Caco-2 (cell line): ENCODE results near the gene SHB. TPM values are rescaled to one million over a fixed set of nuclear protein-coding genes. Genes with fewer than 3 reads are reported as not detected.

ENCODE experiments used
- BruUV-seq: library from RNA; stranded (reverse); fragments of 400-500 nt; replicated peaks from 2 replicates; lab custom pipeline; 2021; lab: Mats Ljungman, UMichigan
- CTCF ChIA-PET: fragments of 300-600 bp; sonication (Branson Sonifier 250); formaldehyde crosslinking; loops from one replicate; lab custom pipeline; 2022; ENCODE audit warnings: antibody characterized with exemption; lab: Charles Lee
- POLR2A ChIA-PET: fragments of 300-600 bp; sonication (Branson Sonifier 250); formaldehyde crosslinking; loops from one replicate; lab custom pipeline; 2022; ENCODE audit warnings: antibody characterized with exemption; lab: Charles Lee
- DNase-seq, 2 experiments: peaks; one replicate each; pipeline versions ENCODE4 v3.0.0 to v3.0.0-alpha.2; 2020 to 2022
- H3K27me3 ChIP-seq: replicated peaks from 2 replicates; pipeline ENCODE4 v1.6.0; 2011; ENCODE audit warnings: low read length; ENCODE audit not compliant: control insufficient read depth, insufficient read depth
- H3K36me3 ChIP-seq: 2 replicates; pipeline ENCODE4 v1.5.1; 2011; ENCODE audit warnings: low read length; ENCODE audit not compliant: control insufficient read depth, insufficient read depth
- H3K4me1 ChIP-seq: fragments of 250-450 bp; sonication (Bioruptor Pico); 2 replicates; pipeline ENCODE4 v1.5.1; 2020; ENCODE audit warnings: mild to moderate bottlenecking
- H3K4me3 ChIP-seq: 2 replicates; pipeline ENCODE4 v1.5.1; 2011; ENCODE audit warnings: low read depth, mild to moderate bottlenecking, control low read depth, low read length
- H3K9me3 ChIP-seq: fragments of 250-450 bp; sonication (Bioruptor Pico); 2 replicates; pipeline ENCODE4 v1.5.1; 2020; ENCODE audit warnings: mild to moderate bottlenecking, moderate library complexity
- H3K27ac Mint-ChIP-seq: one replicate; pipeline ENCODE4 v1.8.0; 2022; ENCODE audit warnings: mixed read lengths; ENCODE audit not compliant: unreplicated experiment
- H3K27me3 Mint-ChIP-seq: one replicate; pipeline ENCODE4 v1.8.0; 2022; ENCODE audit warnings: mixed read lengths; ENCODE audit not compliant: insufficient read depth, unreplicated experiment
- H3K36me3 Mint-ChIP-seq: one replicate; pipeline ENCODE4 v1.8.0; 2022; ENCODE audit warnings: mild to moderate bottlenecking, mixed read lengths; ENCODE audit not compliant: insufficient read depth, unreplicated experiment
- H3K4me1 Mint-ChIP-seq: one replicate; pipeline ENCODE4 v1.8.0; 2022; ENCODE audit warnings: low read depth, mixed read lengths; ENCODE audit not compliant: unreplicated experiment
- H3K4me3 Mint-ChIP-seq: one replicate; pipeline ENCODE4 v1.8.0; 2022; ENCODE audit warnings: mild to moderate bottlenecking, moderate library complexity, mixed read lengths; ENCODE audit not compliant: unreplicated experiment
- H3K9me3 Mint-ChIP-seq: one replicate; pipeline ENCODE4 v1.8.0; 2022; ENCODE audit warnings: mixed read lengths; ENCODE audit not compliant: unreplicated experiment
- intact Hi-C: fragments of 100-400 bp; cut with micrococcal nuclease; formaldehyde crosslinking; loops from one replicate; pipeline ENCODE4 v1.10.0; 2022; ENCODE audit not compliant: unreplicated experiment
- total RNA-seq: library from RNA; stranded (reverse); gene quantifications from 2 replicates; pipeline ENCODE4 v1.2.3, GENCODE V29; 2022
- TF ChIP-seq, protein P1 (sequence below), 2 experiments: fragments of 200-600 bp in 1 of 2; IDR thresholded peaks; 1 replicate in 1 of 2; 2 replicates in 1 of 2; pipeline versions ENCODE4 v1.5.1 to v1.8.0; 2011 to 2022; ENCODE audit warnings: antibody characterized with exemption in 1 of 2, control low read depth in 1 of 2, inconsistent platforms in 1 of 2, low read depth in 1 of 2, low read length in 1 of 2, mild to moderate bottlenecking in 1 of 2, moderate library complexity in 1 of 2; ENCODE audit not compliant: insufficient read depth in 1 of 2, severe bottlenecking in 1 of 2, unreplicated experiment in 1 of 2

The SHB gene
- total RNA-seq, 1 experiment from 2014 or later, result 18.3 TPM

DNA sequence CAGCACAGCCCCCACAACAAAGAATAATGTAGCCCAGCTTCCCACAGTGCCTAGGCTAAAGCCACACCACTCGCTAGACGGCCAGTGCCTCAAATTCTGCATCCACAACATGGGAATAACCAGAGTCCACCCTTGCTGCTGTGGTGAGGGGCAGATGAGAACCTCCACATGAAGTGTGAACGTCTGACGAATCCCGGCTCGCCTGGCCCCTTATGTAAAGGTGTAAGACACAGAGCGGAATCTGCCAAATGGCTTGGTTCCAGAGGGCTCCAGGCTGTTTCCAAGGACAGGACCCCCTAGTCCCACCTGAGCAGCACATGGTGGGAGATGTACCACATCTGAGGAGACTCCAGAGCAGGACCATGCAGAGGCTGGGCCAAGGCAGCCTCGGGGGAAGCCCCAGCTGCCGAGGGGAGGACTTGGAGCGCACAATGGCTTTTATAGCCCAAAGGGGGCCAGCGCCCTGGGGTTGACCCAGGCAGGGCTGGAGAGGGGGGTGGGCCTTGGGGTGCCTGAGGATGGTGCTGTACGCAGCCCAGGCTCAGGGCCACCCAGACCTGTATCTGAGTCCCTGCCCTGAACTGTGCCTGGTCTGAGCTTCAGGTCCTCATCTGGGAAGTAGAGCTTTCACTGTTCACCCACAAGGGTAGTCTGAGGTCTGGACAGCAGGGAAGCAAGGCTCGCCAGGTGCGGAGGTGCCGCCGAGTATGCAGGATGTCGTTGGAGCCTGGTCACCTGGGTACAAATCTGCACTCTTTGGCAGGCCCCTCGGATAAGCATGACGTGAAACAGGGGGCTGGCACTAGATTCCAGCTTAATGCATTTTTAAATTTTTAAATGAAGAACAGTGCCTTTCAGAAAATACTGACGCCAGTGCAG is 140.2 kb downstream of the SHB start:
- no peak for DNase-seq
- BruUV-seq, result no TSS peak
- Histone ChIP-seq H3K36me3 (no peaks in the 10 kb centered on the region), H3K27me3 (no peaks in the 10 kb centered on the region), H3K4me3 (no peak overlapping the region), H3K4me1 (no peaks in the 10 kb centered on the region), H3K9me3 (no peaks in the 10 kb centered on the region)
- H3K4me1 Mint-ChIP-seq, result peaks cover 6% of the 10 kb centered on the region
- ChIA-PET CTCF (no interaction called here), POLR2A (no interaction called here)
- TF ChIP-seq, protein P1, sequence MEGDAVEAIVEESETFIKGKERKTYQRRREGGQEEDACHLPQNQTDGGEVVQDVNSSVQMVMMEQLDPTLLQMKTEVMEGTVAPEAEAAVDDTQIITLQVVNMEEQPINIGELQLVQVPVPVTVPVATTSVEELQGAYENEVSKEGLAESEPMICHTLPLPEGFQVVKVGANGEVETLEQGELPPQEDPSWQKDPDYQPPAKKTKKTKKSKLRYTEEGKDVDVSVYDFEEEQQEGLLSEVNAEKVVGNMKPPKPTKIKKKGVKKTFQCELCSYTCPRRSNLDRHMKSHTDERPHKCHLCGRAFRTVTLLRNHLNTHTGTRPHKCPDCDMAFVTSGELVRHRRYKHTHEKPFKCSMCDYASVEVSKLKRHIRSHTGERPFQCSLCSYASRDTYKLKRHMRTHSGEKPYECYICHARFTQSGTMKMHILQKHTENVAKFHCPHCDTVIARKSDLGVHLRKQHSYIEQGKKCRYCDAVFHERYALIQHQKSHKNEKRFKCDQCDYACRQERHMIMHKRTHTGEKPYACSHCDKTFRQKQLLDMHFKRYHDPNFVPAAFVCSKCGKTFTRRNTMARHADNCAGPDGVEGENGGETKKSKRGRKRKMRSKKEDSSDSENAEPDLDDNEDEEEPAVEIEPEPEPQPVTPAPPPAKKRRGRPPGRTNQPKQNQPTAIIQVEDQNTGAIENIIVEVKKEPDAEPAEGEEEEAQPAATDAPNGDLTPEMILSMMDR (IDR thresholded peaks at IDR 0.05; ENCODE audit: insufficient read depth in 1 of 2, low read depth in 1 of 2, low read length in 1 of 2, severe bottlenecking in 1 of 2, unreplicated experiment in 1 of 2), result no peak
- no peaks in the 10 kb centered on the region for H3K9me3 Mint-ChIP-seq
- no peak overlapping the region for H3K27ac Mint-ChIP-seq
- intact Hi-C loops, result no loop called here
- H3K27me3 Mint-ChIP-seq, result no peaks in the 10 kb centered on the region
- no peak overlapping the region for H3K4me3 Mint-ChIP-seq
- peaks cover 17% of the 10 kb centered on the region for H3K36me3 Mint-ChIP-seq

DNA sequence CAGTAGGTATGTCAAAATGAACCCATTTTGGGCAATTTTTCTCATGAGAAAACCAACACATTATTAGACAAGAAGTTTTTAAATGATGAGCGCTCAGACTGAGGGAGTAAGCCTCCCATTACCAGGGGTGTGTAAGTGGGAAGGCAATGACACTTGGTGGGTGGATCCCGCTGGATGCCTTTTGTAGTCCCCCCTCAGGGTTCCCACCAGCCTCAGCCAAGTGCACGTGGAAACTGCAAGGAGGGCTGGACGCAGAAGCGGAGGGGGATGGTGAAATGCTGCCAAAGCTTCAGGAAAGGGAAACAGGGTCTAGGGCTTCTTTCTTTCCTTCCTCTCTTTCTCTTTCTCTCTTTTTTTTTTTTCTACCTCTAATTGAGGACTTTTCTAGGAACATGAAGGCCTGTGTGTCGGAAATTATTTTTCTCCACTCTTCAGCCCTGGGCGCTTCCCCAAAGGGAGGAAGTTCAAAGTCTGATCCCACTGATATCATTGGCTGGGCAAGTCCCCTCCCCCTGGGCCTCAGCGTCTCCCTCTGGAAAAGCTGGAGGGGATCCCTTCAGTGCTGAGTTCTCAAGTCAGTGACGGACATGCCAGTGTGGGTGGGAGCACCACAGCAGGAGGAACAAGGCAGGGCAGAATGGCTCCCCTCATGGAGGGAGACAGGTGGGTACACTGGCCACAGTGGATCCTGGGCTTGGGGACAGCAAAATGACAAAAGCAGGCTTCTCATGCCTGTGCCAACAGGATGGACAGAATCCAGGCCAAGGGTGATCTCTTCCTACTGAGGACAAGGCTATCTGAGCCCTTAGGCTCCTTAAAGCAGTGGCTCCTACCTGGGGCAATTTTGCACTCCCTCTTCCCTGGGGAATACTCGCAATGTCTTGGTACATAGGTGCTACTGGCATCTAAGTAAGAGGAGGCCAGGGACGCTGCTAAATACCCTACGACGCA is 141.2 kb downstream of the SHB start:
- Mint-ChIP-seq H3K27ac (no peak overlapping the region), H3K27me3 (no peaks in the 10 kb centered on the region), H3K9me3 (no peaks in the 10 kb centered on the region), H3K36me3 (peaks cover 17% of the 10 kb centered on the region), H3K4me3 (no peak overlapping the region), H3K4me1 (peaks cover 6% of the 10 kb centered on the region)
- DNase-seq, result no peak
- Histone ChIP-seq H3K9me3 (no peaks in the 10 kb centered on the region), H3K4me3 (no peak overlapping the region), H3K36me3 (no peaks in the 10 kb centered on the region), H3K27me3 (no peaks in the 10 kb centered on the region), H3K4me1 (no peaks in the 10 kb centered on the region)
- TF ChIP-seq, protein P1 (IDR thresholded peaks at IDR 0.05; ENCODE audit: insufficient read depth in 1 of 2, low read depth in 1 of 2, low read length in 1 of 2, severe bottlenecking in 1 of 2, unreplicated experiment in 1 of 2), result no peak
- CTCF ChIA-PET, result no interaction called here
- intact Hi-C loops, result no loop called here
- POLR2A ChIA-PET, result no interaction called here
- BruUV-seq, result no TSS peak

DNA sequence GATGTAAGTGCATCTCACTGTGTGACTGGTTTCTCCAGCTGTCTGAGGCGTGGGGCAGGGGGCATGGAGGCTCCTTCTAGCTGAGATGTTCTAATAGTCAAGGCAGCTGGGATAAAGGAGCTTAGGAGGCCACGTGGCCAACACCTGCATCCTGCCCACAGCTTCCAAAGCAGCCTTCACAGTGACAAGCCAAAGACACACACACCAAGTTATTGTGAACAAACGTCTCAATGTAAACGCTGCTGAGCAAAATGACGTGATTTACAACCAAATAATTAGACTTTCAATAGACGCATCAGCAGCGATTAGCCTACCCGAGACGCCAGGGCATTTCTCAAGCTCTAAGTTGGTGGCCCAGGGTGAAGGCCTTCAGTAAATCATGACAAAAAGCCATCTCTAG is 141.9 kb downstream of the SHB start:
- TF ChIP-seq, protein P1 (IDR thresholded peaks at IDR 0.05; ENCODE audit: insufficient read depth in 1 of 2, low read depth in 1 of 2, low read length in 1 of 2, severe bottlenecking in 1 of 2, unreplicated experiment in 1 of 2), result no peak
- no peaks in the 10 kb centered on the region for H3K36me3 ChIP-seq
- H3K4me1 ChIP-seq, result no peaks in the 10 kb centered on the region
- Mint-ChIP-seq H3K27ac (no peak overlapping the region), H3K9me3 (no peaks in the 10 kb centered on the region), H3K4me3 (no peak overlapping the region), H3K27me3 (no peaks in the 10 kb centered on the region), H3K36me3 (peaks cover 22% of the 10 kb centered on the region), H3K4me1 (peaks cover 6% of the 10 kb centered on the region)
- ChIA-PET POLR2A (no interaction called here), CTCF (no interaction called here)
- BruUV-seq, result no TSS peak
- no peaks in the 10 kb centered on the region for H3K9me3 ChIP-seq
- intact Hi-C loops, result no loop called here
- H3K4me3 ChIP-seq, result no peak overlapping the region
- no peak for DNase-seq
- H3K27me3 ChIP-seq, result no peaks in the 10 kb centered on the region
